Measurements from ENCODE around the gene SORCS2.

Gene SORCS2

GRCh38 chr4:7638984-7639789 is 446.8 kb downstream of the SORCS2 start:
- no peak for DNase-seq (ENCODE audit: low read depth in 1 of 2, low spot score in 1 of 2)

GRCh38 chr4:7640136-7640535 is 447.8 kb downstream of the SORCS2 start:
- DNase-seq (ENCODE audit: low read depth in 1 of 2, low spot score in 1 of 2) = no peak

- no peak for DNase-seq (ENCODE audit: low read depth in 1 of 2, low spot score in 1 of 2)
These were observed 449.4 kb downstream of the SORCS2 start for GRCh38 chr4:7641712-7642111.

- DNase-seq (ENCODE audit: low read depth in 1 of 2, low spot score in 1 of 2) = no peak
These were observed 450.6 kb downstream of the SORCS2 start for GRCh38 chr4:7642741-7643458.

- no peak for DNase-seq (ENCODE audit: low read depth in 1 of 2, low spot score in 1 of 2)
These were observed 452.8 kb downstream of the SORCS2 start for GRCh38 chr4:7645158-7645557.

- no peak for DNase-seq (ENCODE audit: low read depth in 1 of 2, low spot score in 1 of 2)
These were observed 453.6 kb downstream of the SORCS2 start for GRCh38 chr4:7645956-7646355.

GRCh38 chr4:7646384-7647061 is 454.2 kb downstream of the SORCS2 start:
- DNase-seq (ENCODE audit: low read depth in 1 of 2, low spot score in 1 of 2) = no peak

- no peak for DNase-seq (ENCODE audit: low read depth in 1 of 2, low spot score in 1 of 2)
These were observed 454.8 kb downstream of the SORCS2 start for GRCh38 chr4:7647186-7647585.

GRCh38 chr4:7647600-7648543 is 455.5 kb downstream of the SORCS2 start:
- DNase-seq (ENCODE audit: low read depth in 1 of 2, low spot score in 1 of 2) = no peak

GRCh38 chr4:7648544-7649395 is 456.4 kb downstream of the SORCS2 start:
- DNase-seq (ENCODE audit: low read depth in 1 of 2, low spot score in 1 of 2) = no peak

- DNase-seq (ENCODE audit: low read depth in 1 of 2, low spot score in 1 of 2) = no peak
These were observed 457.0 kb downstream of the SORCS2 start for GRCh38 chr4:7649411-7649740.

GRCh38 chr4:7649741-7650531 is 457.6 kb downstream of the SORCS2 start:
- peak in 1 of 2 donors; percentile 7 for DNase-seq (ENCODE audit: low read depth in 1 of 2, low spot score in 1 of 2)

GRCh38 chr4:7650606-7651385 is 458.5 kb downstream of the SORCS2 start:
- no peak for DNase-seq (ENCODE audit: low read depth in 1 of 2, low spot score in 1 of 2)

- DNase-seq (ENCODE audit: low read depth in 1 of 2, low spot score in 1 of 2) = no peak
These were observed 459.2 kb downstream of the SORCS2 start for GRCh38 chr4:7651461-7651921.

GRCh38 chr4:7652006-7652405 is 459.7 kb downstream of the SORCS2 start:
- DNase-seq (ENCODE audit: low read depth in 1 of 2, low spot score in 1 of 2) = no peak

GRCh38 chr4:7652451-7652881 is 460.1 kb downstream of the SORCS2 start:
- no peak for DNase-seq (ENCODE audit: low read depth in 1 of 2, low spot score in 1 of 2)

GRCh38 chr4:7652906-7653305 is 460.6 kb downstream of the SORCS2 start:
- no peak for DNase-seq (ENCODE audit: low read depth in 1 of 2, low spot score in 1 of 2)

Measured in stimulated activated CD4-positive, alpha-beta T cell treated with anti-CD3 and anti-CD28 coated beads, Interleukin-15, amount 100 ng/mL, for 1 hour (primary cell).